ENCODE results near the gene MAST4.

DNA sequence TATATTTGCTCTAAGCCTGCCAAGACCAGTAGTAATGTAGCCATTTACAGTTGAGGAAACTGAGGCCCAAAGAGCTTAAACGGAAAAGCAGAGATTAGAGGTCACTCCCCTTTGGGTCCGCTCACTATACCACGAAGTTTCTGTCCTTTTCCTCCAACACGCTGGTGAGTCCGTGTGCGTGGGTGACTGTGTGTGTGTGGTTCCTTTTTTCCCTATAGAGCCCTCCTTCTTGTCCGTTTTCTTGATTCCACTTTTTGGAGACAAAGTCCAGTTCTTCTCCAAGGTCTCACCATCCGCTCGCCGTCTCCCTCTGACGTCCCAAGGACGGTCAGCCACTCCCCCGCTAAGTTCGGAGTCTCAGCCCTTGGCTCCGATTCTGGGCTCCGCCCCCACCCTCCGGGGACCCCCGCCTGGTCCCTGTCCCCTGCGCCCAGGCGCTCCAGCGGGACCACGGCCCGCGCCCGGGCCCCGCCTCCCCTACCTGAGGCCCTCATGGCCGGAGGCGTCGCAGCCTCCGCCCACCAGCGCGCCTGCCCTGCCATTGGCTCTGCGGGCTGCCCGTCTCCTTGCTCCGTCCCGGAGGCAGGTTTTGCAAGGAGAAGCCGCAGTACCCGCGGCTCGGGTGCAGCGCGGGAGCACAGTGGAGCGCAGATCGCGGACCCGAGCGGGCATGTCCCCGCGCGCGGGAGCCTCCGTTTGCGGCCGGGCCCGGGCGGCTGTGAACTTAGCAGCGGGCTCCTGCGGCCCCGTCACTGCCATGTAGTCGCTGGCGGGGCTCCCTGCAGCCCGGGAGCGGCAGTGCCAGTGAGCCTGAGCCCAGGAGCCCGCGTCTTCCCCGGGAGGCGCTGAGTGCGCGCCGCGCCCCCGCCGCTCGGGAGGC is at the start of gene MAST4:
- TF ChIP-seq, protein P1, sequence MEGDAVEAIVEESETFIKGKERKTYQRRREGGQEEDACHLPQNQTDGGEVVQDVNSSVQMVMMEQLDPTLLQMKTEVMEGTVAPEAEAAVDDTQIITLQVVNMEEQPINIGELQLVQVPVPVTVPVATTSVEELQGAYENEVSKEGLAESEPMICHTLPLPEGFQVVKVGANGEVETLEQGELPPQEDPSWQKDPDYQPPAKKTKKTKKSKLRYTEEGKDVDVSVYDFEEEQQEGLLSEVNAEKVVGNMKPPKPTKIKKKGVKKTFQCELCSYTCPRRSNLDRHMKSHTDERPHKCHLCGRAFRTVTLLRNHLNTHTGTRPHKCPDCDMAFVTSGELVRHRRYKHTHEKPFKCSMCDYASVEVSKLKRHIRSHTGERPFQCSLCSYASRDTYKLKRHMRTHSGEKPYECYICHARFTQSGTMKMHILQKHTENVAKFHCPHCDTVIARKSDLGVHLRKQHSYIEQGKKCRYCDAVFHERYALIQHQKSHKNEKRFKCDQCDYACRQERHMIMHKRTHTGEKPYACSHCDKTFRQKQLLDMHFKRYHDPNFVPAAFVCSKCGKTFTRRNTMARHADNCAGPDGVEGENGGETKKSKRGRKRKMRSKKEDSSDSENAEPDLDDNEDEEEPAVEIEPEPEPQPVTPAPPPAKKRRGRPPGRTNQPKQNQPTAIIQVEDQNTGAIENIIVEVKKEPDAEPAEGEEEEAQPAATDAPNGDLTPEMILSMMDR (IDR thresholded peaks at IDR 0.05; ENCODE audit: low read depth, low read length, poor library complexity, severe bottlenecking): no peak
- no peak for TF ChIP-seq EZH2phosphoT487 (IDR thresholded peaks at IDR 0.05; ENCODE audit: borderline replicate concordance, low read length)

All from DOHH2 (cell line).